ENCODE measurements around the gene TSPAN10.

Gene TSPAN10

GRCh38 chr17:81690066-81690465, 53.1 kb downstream of the TSPAN10 start:
- no peak for DNase-seq

GRCh38 chr17:81690549-81690948, 53.6 kb downstream of the TSPAN10 start:
- no peak for DNase-seq

- DNase-seq: no peak
Observed at GRCh38 chr17:81691196-81691595, 54.2 kb downstream of the TSPAN10 start.

GRCh38 chr17:81691608-81692007, 54.6 kb downstream of the TSPAN10 start:
- no peak for DNase-seq

GRCh38 chr17:81693509-81694210, 56.7 kb downstream of the TSPAN10 start:
- DNase-seq: no peak

- DNase-seq: no peak
Observed at GRCh38 chr17:81694810-81695209, 57.8 kb downstream of the TSPAN10 start.

- DNase-seq: no peak
Observed at GRCh38 chr17:81695211-81695610, 58.2 kb downstream of the TSPAN10 start.

GRCh38 chr17:81695801-81696200, 58.8 kb downstream of the TSPAN10 start:
- no peak for DNase-seq

- DNase-seq: no peak
Observed at GRCh38 chr17:81696218-81696941, 59.4 kb downstream of the TSPAN10 start.

GRCh38 chr17:81697261-81698044, 60.5 kb downstream of the TSPAN10 start:
- DNase-seq: no peak

Data from inflammatory macrophage treated with lipopolysaccharide for 1 hour (primary cell).